ENCODE measurements around the gene DMRTA2.
"Not testable (repeated sequence)": the region's sequence is repeated elsewhere in the genome, so short reads cannot be mapped to it uniquely, and the experiment has no call there.

DMRTA2 gene

DNA sequence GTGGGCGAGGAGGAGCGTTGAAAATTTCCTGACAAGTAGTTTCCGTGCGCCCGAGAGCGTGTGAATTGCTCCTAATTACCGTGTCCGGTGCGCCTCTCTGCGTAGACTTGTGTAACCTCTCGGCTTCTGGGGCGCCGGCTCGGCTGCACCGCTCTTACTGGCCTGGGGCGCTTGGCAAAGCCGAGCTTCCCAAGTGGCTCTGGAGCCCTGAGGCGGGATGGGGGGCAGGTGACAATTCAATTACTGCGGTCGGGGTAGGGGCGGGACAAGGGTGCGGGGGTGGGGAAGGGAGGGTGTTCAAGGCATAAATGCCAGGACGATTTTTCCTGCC, 392 bp upstream of the DMRTA2 start:
- DNase-seq, result no peak

DNA sequence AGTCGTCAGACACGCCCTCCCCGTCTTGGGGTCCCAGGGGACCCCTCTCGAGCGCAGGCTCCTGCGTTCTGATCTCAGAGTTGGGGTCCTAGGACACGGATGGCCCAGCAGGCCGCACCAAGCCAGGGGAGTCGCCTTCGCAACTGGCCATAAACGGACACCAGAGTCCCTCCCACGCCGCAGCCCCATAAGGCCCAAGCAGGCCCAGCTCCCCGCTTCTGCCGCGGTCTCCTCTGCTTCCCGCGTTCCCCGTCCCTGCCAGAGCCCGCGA, 633 bp downstream of the DMRTA2 start:
- DNase-seq, result no peak

DNA sequence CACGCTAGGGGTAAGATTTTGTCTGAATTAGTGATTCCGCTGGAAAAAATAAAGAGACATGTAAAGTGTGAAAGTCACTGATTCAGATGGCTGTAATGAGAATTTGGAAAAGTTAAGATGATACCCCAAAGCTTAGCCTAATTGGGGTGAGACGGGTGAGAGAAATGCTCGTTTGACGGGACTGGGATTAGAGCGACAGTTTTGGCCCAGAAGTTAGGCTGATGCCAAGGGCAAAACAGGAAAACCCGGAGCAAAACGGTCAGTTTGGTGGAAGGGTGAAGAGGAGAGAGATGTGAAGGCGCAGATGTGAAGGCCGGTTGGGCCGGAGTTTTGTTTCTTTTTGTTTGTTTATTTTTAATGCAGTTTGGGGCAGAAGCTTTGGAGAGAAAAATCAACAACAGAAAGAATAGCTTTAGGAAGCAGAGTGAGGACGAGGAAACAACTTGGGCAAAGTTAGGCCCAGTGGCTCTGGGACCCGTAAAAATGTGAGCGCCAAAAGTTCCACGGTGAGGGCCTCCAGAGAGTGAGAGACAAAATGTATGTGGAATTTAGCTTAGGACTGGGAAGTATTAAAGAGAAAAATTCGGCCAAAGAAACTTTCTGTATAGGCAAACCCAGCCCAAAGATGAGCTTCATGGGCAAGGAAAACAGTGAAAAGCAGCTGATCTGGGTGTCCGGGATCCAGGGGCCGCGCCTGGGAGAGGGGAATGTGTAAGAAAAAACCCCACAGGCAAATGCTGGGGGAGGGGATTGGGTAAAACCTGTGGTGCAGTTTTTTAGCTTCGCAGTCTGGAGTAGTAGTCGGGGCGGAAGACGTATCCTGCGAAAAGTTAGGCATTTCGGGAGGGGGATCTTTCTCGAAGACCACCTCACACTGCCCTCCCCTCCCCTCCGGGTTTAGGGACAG, 1.2 kb downstream of the DMRTA2 start:
- DNase-seq, result no peak

DNA sequence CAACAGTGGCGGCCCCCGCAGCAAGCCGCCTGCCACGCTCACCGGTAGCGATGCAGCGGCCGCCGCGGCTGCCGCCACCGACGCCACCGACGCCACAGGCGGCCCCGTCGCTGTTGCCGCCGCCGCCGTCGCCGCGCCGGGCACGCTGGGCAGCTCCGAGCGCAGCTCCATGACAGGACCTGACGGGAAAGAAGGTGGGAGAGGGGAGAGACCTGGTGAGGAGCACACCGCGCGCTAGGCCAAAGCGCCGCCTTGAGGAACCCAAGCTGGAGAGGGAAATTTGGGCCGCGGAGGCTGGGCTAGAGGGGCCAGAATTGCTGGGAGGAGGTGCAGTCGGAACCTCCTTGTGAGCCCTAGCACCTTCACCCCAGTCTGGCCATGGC, 1.9 kb downstream of the DMRTA2 start:
- no peak for DNase-seq

DNA sequence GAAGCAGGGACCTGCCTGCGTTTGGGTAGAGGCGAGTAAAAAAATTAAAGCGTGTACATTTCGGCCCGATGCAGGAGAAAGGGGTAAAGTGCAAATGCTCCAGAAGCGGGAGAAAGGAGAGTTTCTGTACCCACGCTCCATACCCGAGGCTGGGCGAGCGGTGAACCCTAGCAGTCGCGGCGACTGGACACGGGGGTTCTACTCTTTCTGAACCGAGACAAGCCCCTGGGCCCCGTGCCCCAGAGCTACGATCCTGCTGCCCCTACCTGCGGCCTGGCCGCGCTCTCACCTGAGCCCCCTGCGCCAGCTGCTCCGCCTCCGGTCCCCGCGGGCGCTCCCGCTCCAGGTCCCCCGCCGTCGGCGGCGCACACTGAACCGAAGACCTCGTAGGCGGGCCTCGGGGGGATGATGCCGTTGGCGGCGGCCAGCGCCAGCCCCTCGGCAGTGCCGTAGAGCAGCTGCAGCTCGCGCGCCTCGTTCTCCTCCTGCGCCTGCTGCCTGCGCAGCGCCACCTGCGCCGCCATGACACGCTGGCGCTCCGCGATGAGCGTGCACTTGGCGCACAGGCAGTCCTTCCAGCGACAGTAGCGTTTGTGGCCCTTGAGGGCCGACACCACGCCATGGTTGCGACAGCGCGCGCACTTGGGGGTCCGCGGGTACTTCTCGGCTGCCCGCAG, 2.4 kb downstream of the DMRTA2 start:
- DNase-seq, result no peak

DNA sequence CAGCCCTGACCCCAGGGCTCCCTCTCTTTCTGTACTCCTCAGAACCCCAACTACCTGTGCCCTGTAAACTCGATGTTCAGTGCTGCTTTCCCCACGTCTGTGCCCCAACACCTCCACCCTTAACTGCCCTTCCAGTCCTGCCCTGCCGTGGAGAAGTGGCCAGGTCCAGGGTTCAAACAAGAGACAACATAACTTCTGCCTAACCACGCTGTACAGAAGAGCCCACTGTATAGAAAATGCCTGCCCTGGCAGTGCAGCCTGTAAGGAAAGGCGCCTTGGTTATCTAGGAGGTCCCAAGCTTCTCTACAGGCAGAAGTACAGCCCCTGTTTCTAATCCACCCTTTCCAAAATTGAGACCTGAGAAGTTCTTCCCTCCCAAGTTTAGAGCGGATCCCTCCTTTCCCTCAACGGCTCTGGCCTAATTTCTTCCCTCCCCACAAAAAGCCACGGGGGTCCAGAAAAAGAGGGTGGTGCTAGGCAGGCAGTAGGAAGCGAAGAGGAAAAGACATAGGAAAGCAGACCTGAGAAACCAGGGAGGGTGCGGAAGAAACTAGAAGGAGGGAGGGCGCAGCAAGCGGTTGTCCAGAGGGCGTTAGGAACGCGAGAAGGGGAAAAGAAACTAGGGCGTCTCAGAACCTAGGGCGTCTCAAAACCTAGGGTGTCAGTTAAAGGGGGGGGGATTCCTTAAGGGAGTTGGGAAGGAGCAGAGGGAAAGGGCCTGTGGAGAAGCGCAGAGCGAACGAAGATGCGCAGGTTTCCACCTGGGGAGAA, 3.2 kb downstream of the DMRTA2 start:
- DNase-seq, result no peak

DNA sequence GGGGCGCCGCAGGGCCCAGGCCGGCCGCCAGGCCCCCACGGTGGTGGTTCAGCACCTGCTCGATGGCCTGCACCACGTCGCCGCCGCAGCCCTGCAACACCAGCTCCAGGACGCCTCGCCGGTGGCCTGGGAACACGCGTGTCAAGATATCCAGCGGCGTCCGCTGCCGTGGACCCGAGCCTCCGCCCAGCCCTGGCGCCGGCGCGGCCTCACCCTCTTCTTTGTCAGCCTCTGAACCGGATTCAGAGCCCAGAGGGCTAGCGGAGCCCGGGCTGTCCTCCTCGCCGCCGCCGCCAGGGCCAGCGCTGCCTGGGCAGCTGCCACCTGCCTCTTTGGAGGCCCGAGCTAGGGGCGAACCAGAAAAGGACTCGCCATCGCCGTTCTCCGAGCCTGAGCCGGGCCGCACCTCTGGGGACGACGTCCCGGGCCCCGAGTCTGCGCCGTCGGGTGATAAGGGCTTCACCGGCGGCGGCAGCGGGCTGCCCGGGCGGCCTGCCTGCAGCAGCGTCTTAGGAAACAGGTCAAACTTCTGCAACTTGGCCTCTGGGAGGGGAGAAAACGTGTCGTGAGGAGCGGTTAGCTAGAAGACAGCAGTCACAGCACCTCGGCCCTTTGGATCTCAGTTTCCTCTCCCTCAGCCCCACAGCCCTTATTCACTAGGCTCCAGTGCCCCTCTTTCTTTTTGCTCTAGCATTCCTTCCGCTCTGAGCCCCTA, 3.9 kb downstream of the DMRTA2 start:
- no peak for DNase-seq

DNA sequence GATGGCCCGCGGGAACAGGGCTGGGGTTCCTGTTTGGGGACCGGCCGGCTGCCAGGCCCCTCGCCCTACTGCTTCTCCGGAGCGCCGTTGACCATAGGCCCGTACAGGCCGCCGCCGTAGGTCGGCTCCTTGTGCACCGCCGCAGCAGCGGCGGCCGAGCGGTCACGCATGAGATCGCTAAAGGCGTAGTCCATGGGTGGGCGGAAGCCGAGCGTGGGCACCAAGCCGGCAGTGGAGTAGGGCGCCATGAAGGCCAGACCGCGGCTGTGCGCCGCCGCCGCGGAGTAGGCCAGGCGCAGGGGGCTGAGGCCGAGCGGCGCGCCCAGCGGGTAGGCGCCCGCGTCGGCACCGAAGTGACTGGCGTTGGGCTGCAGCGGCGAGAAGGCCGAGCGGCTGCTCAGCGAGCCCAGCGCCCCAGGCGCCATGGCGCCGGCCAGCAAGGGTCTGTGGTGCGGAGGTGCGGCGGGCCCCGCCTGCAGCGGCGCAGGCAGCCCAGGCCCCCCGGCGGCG, 4.6 kb downstream of the DMRTA2 start:
- DNase-seq, result no peak

DNA sequence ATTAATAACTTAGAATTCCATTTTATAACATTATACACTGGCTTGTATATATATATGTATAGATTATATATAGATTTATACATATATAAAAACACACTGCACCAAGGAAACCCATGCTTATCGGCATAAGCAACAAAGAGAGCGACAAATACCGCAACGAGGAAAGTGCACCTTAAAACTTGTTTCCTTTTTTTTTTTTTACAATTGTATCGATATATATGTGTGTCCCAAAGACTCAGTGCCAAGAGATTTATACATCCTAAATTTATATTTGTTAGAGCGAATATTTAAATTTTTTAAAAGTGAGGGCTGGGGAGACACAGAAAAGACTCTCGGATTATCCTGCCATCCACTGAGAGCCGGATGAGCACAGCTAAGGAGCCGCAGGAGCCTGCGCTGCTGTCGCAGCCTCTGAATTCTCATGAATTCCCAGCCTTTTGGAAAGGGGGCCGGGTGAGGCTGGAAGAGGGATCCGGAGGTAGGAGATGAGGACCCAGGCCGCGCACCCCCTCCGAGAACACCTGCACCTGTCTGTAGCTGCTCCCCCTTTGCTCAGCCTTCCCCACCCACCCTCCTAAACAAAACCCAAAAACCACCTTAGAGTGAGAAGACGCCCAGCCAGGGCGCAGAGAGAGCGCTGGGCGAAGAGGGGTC, 5.2 kb downstream of the DMRTA2 start:
- no peak for DNase-seq

DNA sequence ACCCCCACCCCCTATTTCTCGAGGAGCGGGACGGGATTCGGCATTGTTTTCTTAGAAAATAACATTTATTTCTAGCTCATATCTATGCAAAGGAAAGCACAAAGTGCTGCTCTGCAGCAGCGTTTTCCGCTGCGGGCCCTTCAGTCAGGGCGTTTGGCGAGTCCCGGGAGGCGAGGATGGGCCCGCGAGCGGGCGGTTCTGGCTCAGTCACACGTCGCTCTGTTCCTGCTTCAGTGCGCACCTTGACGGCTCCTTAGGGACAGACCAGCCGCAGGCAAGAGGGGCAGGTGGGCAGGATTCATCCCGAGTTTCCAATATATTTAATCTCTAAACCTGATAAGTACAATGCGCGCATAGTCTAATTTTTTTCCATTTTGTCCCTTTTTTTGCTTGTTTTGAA, 5.7 kb downstream of the DMRTA2 start:
- DNase-seq, result no peak

DNA sequence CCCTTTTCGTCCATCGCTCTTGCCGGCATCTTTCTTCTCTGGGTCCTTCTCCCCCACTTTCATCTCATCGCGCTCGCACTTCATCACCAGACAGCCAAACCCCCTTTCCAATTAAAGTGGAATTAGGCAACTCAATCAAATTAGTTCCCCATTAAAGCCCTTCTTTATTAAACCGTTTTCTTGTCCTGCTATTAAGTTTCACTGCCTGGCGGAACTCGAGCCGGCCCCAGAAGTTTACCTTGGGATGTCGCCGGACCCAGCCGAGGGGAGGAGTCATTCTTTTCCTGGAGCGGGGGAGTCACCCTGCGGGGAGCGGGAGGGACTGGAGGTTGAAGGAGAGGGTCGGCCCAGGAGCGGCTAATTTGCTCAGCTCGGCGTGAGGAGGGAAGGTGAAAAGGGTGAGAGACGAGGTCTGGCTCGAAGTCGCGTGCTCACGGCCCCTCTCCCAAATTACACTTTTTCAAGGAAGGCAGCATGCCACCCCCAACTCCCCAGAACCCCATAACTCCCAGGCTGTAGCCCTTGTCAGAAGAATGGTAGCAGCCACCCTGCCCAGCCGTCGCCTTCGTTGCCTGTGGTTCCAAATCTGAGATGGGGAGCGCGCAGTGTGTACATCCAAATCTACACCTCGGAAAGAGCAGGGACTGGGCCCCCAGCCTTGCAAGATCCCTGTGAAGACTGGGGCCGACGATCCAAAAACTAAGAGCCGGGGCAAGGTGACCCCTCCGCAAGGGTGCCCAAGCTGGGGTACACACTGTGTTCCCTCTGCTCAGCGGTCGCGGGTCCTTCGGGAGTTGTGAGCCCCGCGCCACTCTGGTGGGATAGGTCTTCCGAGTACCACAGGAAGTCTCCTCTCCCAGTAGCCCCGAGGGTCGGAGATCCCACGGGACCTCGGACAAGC, 6.4 kb downstream of the DMRTA2 start:
- DNase-seq, result no peak

DNA sequence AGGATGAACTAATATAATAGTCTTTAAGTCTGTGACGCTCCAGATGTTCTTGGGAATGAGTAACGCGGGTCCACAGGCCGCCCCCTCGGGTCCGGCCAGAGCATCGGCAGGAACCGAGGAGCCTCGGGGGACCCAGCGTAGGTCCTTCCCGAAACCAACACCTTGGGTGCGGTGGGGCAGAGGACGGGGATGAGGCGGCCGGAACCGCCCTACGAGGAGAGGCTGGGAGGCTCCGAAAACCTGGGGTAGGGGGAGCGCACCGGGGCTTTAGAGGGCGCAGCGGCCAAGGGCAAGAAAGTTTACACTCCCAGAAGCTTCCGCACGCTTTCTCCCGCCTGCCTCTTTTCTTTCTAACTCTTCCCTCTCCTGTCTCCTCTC, 7.1 kb downstream of the DMRTA2 start:
- no peak for DNase-seq

DNA sequence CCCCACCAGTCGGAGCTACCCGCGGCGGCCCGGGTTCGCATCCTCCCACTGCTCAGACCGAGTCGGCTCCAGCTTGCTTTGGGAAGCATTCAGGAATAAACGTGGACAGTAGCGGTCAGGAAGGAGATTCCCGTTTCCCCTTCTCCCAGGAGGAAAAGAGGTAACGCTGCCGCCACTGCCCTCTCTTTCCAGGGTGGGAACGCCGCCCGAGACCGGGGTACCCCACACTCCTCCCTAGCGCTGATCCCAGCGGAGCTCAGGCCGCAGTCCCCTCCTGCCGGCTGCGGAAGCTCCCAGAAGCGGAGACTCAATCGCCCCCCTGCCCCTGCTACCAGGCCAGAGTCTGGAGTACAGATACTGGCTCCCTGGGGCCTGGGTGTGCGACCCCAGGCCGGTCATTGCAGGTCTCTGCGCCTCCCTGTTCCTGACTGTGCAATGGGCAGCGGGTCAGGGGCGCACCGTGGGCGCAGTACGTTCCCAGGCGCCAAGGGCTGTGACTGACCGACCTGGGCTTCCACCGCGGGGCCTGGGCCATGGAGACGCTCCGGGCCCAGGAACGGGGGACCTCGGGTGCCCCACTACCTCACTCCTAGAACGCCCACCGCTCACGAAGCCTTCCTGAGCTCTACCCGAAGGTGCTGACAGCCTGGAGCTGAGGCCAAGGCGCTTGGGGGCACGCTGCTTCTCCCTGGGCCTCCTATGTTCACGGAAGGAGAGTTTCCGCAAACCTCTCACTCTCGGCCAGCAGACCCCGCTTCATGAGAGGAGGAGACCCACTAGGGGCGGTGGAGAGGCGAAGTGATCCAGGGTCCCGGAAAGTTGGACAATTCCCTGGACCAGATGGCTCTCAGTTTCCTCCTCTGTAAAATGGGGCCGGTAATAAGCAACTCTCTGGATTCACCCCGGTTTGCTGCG, 7.8 kb downstream of the DMRTA2 start:
- DNase-seq, result no peak

DNA sequence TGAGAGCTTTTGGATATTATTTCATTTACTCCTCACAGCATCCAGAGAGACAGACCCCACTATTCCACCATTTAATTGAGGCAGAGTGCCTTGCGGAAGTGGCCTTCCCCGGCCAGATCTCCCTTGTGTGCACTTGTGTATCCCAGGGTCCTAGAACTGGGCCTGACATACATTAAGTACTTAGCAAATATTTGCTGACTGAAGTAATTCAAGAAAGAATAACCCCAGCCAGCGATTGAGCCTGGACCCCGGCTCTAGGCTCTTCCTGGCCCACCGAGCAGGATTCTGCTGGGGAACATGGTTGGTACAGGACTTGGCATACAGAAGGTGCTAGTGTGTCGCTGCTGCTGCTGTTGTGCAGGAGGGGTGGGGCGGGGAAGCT, 8.4 kb downstream of the DMRTA2 start:
- DNase-seq, result no peak

DNA sequence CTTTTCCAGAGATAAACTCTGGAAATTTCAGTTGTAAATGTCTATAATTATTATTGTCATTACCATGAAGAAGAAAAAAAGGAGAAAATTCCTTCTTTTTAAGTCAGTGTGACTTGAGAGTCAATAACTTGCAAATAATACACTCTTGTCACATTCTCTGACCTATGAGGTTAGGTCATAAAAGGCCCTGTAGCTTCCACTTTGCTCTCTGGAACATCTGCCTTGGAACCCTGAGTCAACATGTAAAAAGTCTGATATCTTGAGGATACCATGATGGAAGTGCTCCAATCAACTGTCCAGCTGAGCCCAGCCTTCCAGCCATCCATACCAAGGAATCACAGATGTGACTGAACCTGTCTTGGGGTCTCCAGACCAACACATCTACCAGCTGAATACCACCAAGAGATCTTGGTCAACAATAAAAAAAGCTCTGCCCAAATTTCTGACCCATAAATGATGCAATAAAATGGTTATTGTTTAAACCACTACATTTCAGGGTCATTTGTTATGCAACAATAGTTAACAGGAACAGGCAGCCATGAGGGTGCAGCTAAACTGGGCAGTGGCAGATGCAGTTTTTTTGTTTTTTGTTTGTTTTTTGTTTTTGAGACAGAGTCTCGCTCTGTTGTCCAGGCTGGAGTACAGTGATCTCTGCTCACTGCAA, 10.3 kb downstream of the DMRTA2 start:
- no peak for DNase-seq

DNA sequence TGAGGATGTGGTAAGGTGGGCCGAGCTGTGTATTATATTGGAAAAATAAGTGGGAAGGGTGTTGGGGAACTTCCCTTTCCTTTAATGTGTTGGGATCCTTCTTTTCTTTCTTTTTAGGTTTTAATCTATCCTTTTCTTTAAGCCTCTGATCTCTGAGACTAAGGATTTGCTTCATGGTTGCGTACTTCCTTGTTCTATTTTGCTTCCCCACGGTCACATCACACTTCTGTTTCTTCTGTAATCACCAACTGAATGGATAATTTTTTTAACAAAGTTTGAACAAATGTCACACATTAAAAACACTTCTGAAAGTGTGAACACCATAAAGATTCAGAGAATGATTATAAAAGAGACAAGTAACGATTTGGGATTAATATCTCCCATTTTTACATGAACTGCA, 17.4 kb downstream of the DMRTA2 start:
- DNase-seq, result no peak

DNA sequence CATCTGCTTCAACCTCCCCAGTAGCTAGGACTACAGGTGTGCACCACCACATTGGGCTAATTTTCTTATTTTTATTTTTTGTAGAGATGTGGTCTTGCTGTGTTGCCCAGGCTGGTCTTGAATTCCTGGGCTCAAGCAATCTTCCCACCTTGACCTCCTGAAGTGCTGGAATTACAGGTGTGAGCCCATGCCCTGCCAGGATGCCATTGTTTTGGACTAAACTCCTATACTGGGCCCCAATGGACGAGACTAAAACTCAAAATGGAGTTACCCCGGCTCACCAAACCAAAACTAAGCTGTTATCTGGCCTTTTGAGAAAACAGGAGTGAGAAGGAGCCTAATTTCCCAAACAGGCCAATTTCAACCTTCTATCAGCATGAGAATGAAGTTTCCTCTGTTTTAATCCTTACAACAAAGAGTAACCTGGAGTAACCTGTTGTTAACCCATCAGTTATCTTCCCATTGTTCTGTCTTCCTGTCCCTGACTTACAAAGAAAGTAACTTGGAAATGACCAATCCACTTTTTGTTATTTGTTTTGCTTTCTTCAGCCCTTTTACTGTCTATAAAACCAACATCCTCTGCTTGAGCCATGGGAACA, 29.6 kb downstream of the DMRTA2 start:
- DNase-seq, result no peak

DNA sequence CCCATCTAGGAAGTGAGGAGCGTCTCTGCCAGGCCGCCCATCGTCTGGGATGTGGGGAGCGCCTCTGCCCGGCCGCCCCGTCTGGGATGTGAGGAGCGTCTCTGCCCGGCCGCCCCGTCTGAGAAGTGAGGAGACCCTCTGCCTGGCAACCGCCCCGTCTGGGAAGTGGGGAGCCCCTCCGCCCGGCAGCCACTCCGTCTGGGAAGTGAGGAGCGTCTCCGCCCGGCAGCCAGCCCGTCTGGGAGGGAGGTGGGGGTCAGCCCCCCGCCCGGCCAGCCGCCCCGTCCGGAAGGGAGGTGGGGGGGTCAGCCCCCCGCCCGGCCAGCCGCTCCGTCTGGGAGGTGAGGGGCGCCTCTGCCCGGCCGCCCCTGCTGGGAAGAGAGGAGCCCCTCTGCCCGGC, 41.7 kb downstream of the DMRTA2 start:
- not testable (repeated sequence) for DNase-seq

DNA sequence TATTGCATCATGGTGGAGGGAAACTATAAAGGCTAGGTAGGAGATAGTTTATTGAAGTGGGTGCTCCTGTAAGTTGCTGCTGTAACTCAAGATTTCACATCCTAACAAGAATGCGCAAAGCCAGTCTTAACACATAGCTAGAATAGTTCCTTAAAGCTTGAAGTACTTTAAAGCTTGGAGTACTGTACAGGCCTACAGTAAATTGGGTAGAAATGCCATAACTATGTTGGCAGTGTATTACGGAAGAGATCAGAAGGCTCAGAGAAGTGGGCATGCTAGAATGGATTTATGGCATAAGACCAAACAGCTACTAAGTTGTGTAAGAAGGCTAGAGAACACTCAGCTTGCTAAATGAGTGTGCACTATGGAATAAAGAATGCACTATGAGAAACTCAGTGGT, 44.5 kb downstream of the DMRTA2 start:
- DNase-seq, result no peak

DNA sequence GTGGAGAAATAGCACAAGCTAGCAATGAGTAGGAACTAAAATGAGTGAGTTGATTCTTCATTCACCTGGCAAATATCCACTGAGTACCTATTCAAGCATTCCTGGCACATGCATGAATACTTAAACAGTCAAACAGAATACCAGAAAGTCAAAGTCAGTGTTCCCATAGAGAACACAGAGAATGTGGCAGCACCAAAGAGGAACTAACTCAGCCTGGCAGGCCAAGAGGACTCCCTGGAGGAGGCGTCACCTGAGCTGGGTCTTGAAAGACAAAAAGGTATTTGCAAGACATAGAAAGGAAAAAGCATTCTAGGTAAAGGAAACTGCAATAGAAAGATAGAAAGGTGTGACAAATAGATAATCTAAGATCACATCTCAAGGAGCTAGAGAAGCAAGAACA, 49.7 kb downstream of the DMRTA2 start:
- DNase-seq, result no peak
